ENCODE measurements around the gene LTBP4. TPM values are rescaled to one million over a fixed set of nuclear protein-coding genes. Genes with fewer than 3 reads are reported as not detected.

Gene LTBP4
- total and polyA plus RNA-seq, 2 experiments from 2014 or later: 50.2 to 163 TPM

GRCh38 chr19:40617961-40618360 lies 16.8 kb downstream of the LTBP4 start:
- WGBS (ENCODE audit: low lambda C conversion rate, missing lambda C conversion rate): 96% methylated on average over 4 of the region's 4 CpGs
- Histone ChIP-seq H2AFZ (no peak overlapping the region), H3K9me2 (replicated peaks; ENCODE audit: insufficient read depth) (no peaks in the 10 kb centered on the region), H3K27ac (no peak overlapping the region), H3K4me2 (no peak overlapping the region), H3K4me1 (ENCODE audit: insufficient read depth) (no peaks in the 10 kb centered on the region), H3K79me2 (peaks cover 4% of the 10 kb centered on the region), H4K20me1 (ENCODE audit: insufficient read depth, poor library complexity, severe bottlenecking) (no peaks in the 10 kb centered on the region), H3K27me3 (no peaks in the 10 kb centered on the region), H3K4me3 (no peak overlapping the region), H3K9me3 (ENCODE audit: low read depth) (no peaks in the 10 kb centered on the region), H3K36me3 (replicated peaks; ENCODE audit: insufficient read depth, low read depth) (no peaks in the 10 kb centered on the region)
- TF ChIP-seq CTCF (IDR thresholded peaks at IDR 0.05; ENCODE audit: poor library complexity): no peak
- no peak for DNase-seq (ENCODE audit: low spot score)

- H3K9me3 ChIP-seq (ENCODE audit: low read depth): no peaks in the 10 kb centered on the region
- WGBS (ENCODE audit: low lambda C conversion rate, missing lambda C conversion rate): 84% methylated on average over 11 of the region's 11 CpGs
- no peak overlapping the region for H3K27ac ChIP-seq
- H4K20me1 ChIP-seq (ENCODE audit: insufficient read depth, poor library complexity, severe bottlenecking): no peaks in the 10 kb centered on the region
- H2AFZ ChIP-seq: no peak overlapping the region
- H3K4me3 ChIP-seq: no peak overlapping the region
- H3K9me2 ChIP-seq (replicated peaks; ENCODE audit: insufficient read depth): no peaks in the 10 kb centered on the region
- no peaks in the 10 kb centered on the region for H3K4me1 ChIP-seq (ENCODE audit: insufficient read depth)
- no peaks in the 10 kb centered on the region for H3K36me3 ChIP-seq (replicated peaks; ENCODE audit: insufficient read depth, low read depth)
- TF ChIP-seq CTCF (IDR thresholded peaks at IDR 0.05; ENCODE audit: poor library complexity) (no peak), EZH2 (IDR thresholded peaks at IDR 0.05; ENCODE audit: borderline replicate concordance) (no peak), EZH2phosphoT487 (IDR thresholded peaks at IDR 0.05; ENCODE audit: low read depth, severe bottlenecking, unreplicated experiment) (no peak)
- H3K27me3 ChIP-seq: no peaks in the 10 kb centered on the region
- H3K79me2 ChIP-seq: peaks cover 4% of the 10 kb centered on the region
- no peak overlapping the region for H3K4me2 ChIP-seq
- no peak for DNase-seq (ENCODE audit: low spot score)
These were observed 18.4 kb downstream of the LTBP4 start for GRCh38 chr19:40619333-40620160.

GRCh38 chr19:40620161-40620485 lies 19.0 kb downstream of the LTBP4 start:
- Histone ChIP-seq H3K9me3 (ENCODE audit: low read depth) (no peaks in the 10 kb centered on the region), H3K9me2 (replicated peaks; ENCODE audit: insufficient read depth) (no peaks in the 10 kb centered on the region), H3K4me1 (ENCODE audit: insufficient read depth) (no peaks in the 10 kb centered on the region), H2AFZ (no peak overlapping the region), H3K36me3 (replicated peaks; ENCODE audit: insufficient read depth, low read depth) (no peaks in the 10 kb centered on the region), H4K20me1 (ENCODE audit: insufficient read depth, poor library complexity, severe bottlenecking) (no peaks in the 10 kb centered on the region), H3K27ac (no peak overlapping the region), H3K4me3 (no peak overlapping the region), H3K27me3 (no peaks in the 10 kb centered on the region), H3K4me2 (no peak overlapping the region), H3K79me2 (peaks cover 4% of the 10 kb centered on the region)
- TF ChIP-seq EZH2phosphoT487 (IDR thresholded peaks at IDR 0.05; ENCODE audit: low read depth, severe bottlenecking, unreplicated experiment) (no peak), CTCF (IDR thresholded peaks at IDR 0.05; ENCODE audit: poor library complexity) (no peak), EZH2 (IDR thresholded peaks at IDR 0.05; ENCODE audit: borderline replicate concordance) (no peak)
- WGBS (ENCODE audit: low lambda C conversion rate, missing lambda C conversion rate): 96% methylated on average over 8 of the region's 8 CpGs
- no peak for DNase-seq (ENCODE audit: low spot score)

Measured in hepatocyte (in vitro differentiated cells).